UCSD-AML1 (cell line): ENCODE results near the gene GPR143.
"Not testable (repeated sequence)": the region's sequence is repeated elsewhere in the genome, so short reads cannot be mapped to it uniquely, and the experiment has no call there.

Source experiments
- DNase-seq: peaks from one replicate; lab custom pipeline; 2025; ENCODE audit not compliant: unreplicated experiment; lab: John Stamatoyannopoulos, UW

GPR143 gene

DNA sequence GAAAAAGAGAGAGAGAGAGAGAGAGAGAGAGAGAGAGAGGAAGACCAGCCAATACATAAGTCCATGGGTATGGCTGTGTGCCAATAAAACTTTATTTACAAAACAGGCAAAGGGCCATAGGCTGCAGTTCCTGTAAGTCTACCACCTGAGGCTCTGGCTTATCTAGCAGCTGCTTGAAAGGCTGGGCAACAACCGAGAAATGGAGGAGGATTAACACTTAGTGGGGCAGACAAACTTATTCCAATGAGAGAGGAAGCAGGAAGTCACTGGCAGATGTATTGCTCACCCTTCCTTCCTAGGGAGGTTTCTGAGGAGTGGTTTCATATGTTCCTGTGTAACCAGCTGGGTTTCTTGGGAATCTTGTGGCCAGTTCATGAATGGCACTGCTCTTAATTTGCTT lies 4.7 kb upstream of the GPR143 start:
- DNase-seq: no peak

- DNase-seq: not testable (repeated sequence)
Measured at GRCh38 chrX:9768321-9768839, 2.7 kb upstream of the GPR143 start.

- no peak for DNase-seq
Measured at GRCh38 chrX:9767375-9767774, 1.7 kb upstream of the GPR143 start.

- DNase-seq: no peak
Measured at GRCh38 chrX:9765072-9765736, 443 bp downstream of the GPR143 start.

DNA sequence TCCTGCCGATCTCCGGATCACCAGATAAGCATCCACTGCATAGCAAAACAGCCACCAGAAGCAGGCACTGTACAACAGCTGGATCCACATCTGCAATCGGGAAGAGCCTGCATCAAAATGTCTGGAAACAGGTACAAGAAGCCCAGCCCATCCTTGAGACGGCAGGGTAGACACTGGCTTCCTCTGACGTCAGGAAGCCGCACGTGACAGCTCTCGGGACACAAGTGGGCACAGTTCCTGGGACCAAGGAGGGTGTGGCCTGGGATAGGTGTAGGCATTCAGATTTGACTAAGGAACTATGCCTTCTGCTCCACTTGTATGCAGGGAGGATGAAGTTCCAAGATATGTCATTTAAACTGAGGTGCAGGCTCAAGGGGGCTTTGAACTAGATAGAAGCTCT lies 6.3 kb downstream of the GPR143 start:
- no peak for DNase-seq

GRCh38 chrX:9758021-9758638 lies 7.5 kb downstream of the GPR143 start:
- DNase-seq: no peak

- DNase-seq: no peak
Measured at GRCh38 chrX:9757366-9757765, 8.3 kb downstream of the GPR143 start.

GRCh38 chrX:9749146-9749692 lies 16.4 kb downstream of the GPR143 start:
- no peak for DNase-seq

DNA sequence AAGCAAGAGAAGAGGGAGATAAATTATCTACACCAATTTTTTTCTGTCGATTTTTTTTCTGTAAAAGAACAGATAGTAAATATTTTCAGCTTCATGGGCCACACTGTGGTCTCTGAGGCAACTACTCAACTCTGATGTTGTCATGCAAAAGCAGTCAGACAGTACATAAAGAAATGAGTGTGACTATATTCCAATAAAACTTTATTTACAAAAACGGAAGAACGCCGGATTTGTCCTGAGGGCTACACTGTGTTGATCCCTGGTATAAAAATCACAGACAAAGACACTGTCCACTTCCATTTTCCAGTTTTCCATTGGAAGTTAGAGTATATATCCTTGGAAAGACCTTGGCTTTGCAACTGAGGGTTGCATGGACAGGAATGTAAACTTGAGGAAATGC lies 18.0 kb downstream of the GPR143 start:
- DNase-seq: no peak

DNA sequence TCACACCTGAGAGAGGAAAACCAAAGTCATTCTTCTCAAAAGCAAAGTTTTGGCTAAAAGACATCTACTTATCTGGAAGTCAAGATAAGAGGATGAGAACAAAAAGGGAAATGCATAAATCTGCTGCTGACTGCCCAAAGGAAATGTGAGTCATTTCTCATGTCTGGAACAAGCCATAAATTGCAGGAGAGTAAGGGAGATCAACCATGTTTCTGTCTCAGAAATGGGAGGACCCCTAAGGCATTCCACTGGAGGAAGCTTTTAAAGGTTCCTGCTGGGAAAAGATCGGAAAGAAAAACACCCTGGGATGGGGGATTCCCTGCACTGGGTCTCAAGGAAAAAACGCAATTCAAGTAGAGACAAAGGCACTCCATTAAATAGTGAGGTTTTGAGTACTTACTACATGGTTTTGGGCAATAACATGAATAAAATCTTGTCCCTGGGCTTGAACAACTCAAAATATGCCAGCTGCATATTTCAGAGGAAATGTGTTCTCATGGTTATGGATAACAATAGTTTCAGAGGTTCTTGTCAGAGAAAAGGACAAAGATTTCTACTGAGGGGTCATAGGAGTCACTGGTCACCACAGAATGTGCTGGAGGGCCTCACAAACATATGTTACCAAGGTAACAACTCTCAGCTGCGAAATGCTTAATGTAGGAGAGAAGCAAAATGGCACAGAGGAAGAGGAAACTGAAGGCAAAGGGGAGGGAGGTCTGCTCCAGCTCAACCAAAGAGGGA lies 19.3 kb downstream of the GPR143 start:
- no peak for DNase-seq

- DNase-seq: peak; percentile 41
Measured at GRCh38 chrX:9745417-9746115, 20.1 kb downstream of the GPR143 start.

- DNase-seq: no peak
Measured at GRCh38 chrX:9739130-9739529, 26.5 kb downstream of the GPR143 start.

GRCh38 chrX:9738151-9738550 lies 27.5 kb downstream of the GPR143 start:
- DNase-seq: no peak

DNA sequence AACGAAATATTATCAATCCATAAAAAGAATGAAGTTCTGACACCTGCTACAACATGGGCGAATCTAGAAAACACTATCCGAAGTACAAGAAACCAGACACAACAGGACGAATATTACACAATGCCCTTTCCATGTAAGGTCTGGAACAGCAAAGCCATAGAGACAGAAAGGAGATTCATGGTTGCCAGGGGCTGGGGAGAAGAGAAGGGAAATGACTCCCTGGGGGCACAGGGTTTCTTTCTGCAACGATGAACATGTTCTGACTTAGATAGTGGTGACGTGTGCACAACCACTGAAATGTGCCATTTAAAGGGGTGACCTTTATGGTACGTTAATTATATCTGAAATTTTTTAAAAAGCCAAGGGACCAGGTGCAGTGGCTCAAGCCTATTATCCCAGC lies 28.3 kb downstream of the GPR143 start:
- no peak for DNase-seq

DNA sequence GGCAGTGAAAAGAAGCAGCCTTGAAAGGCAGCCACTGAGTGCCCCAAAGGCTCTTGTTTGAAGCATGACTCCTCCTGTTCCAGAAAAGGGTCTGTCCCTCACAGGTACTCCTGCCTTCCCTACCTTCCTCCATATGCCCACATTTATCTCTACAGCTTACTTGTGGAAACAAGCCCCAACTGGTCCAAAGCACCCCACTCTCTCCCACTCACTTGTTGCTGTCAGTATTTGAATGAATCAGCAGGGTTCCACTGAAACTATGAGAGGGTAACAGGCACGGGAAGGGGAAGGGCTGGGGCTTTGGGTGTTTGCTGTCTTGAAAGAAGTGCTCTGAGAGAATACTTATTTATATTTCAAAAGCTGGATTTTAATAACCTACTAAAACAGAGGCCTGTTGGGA lies 34.9 kb downstream of the GPR143 start:
- DNase-seq: no peak

DNA sequence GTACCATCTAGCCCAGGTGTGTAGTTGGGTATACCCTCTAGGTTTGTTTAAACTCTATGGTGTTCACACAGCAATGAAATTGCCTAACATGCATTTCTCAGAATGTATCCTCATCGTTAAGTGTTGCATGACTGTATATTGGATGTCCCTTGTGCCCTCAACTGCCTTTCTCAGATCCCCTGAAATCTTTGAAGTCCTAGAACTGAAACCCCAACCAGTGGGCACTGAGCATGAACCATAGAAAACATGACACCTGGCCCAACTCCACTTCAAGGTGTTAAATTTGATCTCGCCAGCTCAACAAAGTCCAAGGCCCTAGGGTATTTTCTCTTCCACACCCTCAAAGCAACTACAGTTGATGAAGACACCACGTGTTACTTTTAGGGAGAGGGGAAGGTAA lies 35.6 kb downstream of the GPR143 start:
- no peak for DNase-seq

- no peak for DNase-seq
Measured at GRCh38 chrX:9729171-9729885, 36.3 kb downstream of the GPR143 start.

- no peak for DNase-seq
Measured at GRCh38 chrX:9728261-9728660, 37.4 kb downstream of the GPR143 start.

GRCh38 chrX:9724711-9725110 lies 40.9 kb downstream of the GPR143 start:
- no peak for DNase-seq

DNA sequence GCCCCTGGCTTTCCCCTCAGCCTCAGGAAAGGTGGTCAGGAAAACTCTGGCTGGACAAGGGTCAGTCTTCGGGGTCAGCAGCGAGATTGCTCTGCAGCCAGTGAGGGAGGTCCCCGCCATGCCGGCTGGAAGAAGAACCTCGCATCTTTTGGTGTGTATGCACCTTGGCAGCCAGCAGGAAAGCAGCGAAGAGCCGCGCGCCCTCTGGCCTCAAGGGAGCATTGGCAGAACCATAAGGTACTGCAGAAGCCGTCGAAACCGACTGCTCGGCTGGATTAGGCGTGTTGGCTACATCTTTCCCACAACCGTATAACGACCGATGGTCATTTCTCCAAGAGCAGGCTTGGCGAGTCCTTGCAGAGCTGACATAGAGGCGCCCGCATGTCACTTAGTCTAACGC lies 48.3 kb downstream of the GPR143 start:
- DNase-seq: no peak

DNA sequence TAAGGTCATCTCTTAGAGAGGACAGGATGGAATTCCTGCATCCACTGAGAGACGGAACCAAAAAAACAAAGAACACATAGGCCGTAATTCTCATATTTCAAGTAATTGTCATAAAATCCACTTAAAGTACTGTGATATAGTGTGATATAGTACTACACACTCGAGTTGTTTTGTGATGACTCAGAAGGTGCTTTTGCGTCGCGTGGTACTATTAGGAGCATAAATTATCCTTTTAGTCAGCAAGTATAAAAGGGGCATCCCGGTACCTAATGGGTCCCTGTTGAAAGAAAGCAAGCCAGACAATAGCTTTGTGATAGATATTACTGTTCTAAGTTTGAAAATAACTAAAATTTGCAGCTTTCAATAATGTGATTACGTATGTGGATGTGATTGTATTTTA lies 55.3 kb downstream of the GPR143 start:
- no peak for DNase-seq
